GM23248 (cell line): ENCODE measurements around the gene PPFIBP1.

Experiments used
- EZH2 ChIP-seq: fragments of 200-600 bp; sonication (generic); IDR thresholded peaks from 2 replicates; pipeline ENCODE4 v1.6.1; 2018; ENCODE audit warnings: antibody characterized with exemption, mild to moderate bottlenecking; ENCODE audit not compliant: insufficient read depth, poor library complexity, severe bottlenecking
- EZH2phosphoT487 ChIP-seq: fragments of 200-600 bp; sonication (generic); IDR thresholded peaks from 2 replicates; pipeline ENCODE4 v1.6.1; 2018; ENCODE audit warnings: antibody characterized with exemption, moderate library complexity, mild to moderate bottlenecking, low read depth; ENCODE audit not compliant: insufficient read depth

DNA sequence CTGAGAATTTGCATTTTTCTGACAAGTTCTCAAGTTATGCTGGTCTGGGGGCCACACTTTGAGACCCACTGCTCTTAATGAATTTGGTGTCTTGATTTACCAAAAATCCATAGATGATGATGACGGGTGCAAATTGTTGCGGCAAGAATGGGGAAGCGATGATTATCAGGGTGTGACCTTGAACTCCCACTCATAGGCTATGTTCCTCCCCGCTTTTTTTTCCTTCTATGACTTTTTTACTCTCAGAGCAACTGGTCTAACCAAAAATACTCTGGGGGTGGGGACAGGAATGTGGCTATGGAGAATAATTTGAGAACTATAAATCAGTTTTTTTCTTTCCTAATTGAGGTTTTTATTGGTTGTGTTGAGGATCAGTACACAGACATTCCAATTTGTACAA, 83.6 kb downstream of the PPFIBP1 start:
- TF ChIP-seq EZH2 (no peak), EZH2phosphoT487 (no peak)
